ENCODE data around the gene ADGRV1.

ADGRV1 gene

GRCh38 chr5:90930062-90930461 is 371.5 kb downstream of the ADGRV1 start:
- Histone ChIP-seq H3K27me3 (ENCODE audit: control insufficient read depth, low read length) (no peaks in the 10 kb centered on the region), H3K4me3 (ENCODE audit: low read length) (no peak overlapping the region), H3K79me2 (ENCODE audit: control insufficient read depth, low read length) (no peaks in the 10 kb centered on the region), H3F3A (ENCODE audit: control insufficient read depth, insufficient read depth) (no peaks in the 10 kb centered on the region), H3K36me3 (ENCODE audit: control insufficient read depth, low read length) (no peaks in the 10 kb centered on the region), H3K9me3 (ENCODE audit: control insufficient read depth, insufficient read depth, low read length) (no peaks in the 10 kb centered on the region), H3K27ac (ENCODE audit: low read depth, low read length) (no peak overlapping the region), H3K4me1 (ENCODE audit: control insufficient read depth, low read length) (no peaks in the 10 kb centered on the region), H3K4me2 (ENCODE audit: low read length) (no peak overlapping the region), H3K9me2 (replicated peaks; ENCODE audit: control insufficient read depth, low read length) (no peaks in the 10 kb centered on the region), H4K20me1 (ENCODE audit: control insufficient read depth, insufficient read depth, low read depth, low read length) (no peaks in the 10 kb centered on the region)
- TF ChIP-seq CTCF (IDR thresholded peaks at IDR 0.05; ENCODE audit: low read depth, low read length, poor library complexity, severe bottlenecking) (no peak), EZH2phosphoT487 (IDR thresholded peaks at IDR 0.05; ENCODE audit: borderline replicate concordance, low read length) (no peak)

GRCh38 chr5:90930756-90931431 is 372.3 kb downstream of the ADGRV1 start:
- Histone ChIP-seq H3K4me3 (ENCODE audit: low read length) (no peak overlapping the region), H3K9me3 (ENCODE audit: control insufficient read depth, insufficient read depth, low read length) (no peaks in the 10 kb centered on the region), H3F3A (ENCODE audit: control insufficient read depth, insufficient read depth) (no peaks in the 10 kb centered on the region), H3K27ac (ENCODE audit: low read depth, low read length) (no peak overlapping the region), H3K79me2 (ENCODE audit: control insufficient read depth, low read length) (no peaks in the 10 kb centered on the region), H3K36me3 (ENCODE audit: control insufficient read depth, low read length) (no peaks in the 10 kb centered on the region), H3K27me3 (ENCODE audit: control insufficient read depth, low read length) (no peaks in the 10 kb centered on the region), H3K4me2 (ENCODE audit: low read length) (no peak overlapping the region), H3K4me1 (ENCODE audit: control insufficient read depth, low read length) (no peaks in the 10 kb centered on the region), H3K9me2 (replicated peaks; ENCODE audit: control insufficient read depth, low read length) (no peaks in the 10 kb centered on the region), H4K20me1 (ENCODE audit: control insufficient read depth, insufficient read depth, low read depth, low read length) (no peaks in the 10 kb centered on the region)
- no peak for TF ChIP-seq EZH2phosphoT487 (IDR thresholded peaks at IDR 0.05; ENCODE audit: borderline replicate concordance, low read length)
- no peak for TF ChIP-seq CTCF (IDR thresholded peaks at IDR 0.05; ENCODE audit: low read depth, low read length, poor library complexity, severe bottlenecking)

GRCh38 chr5:90932052-90932699 is 373.6 kb downstream of the ADGRV1 start:
- Histone ChIP-seq H3K79me2 (ENCODE audit: control insufficient read depth, low read length) (no peaks in the 10 kb centered on the region), H3K4me3 (ENCODE audit: low read length) (no peak overlapping the region), H3K27me3 (ENCODE audit: control insufficient read depth, low read length) (no peaks in the 10 kb centered on the region), H4K20me1 (ENCODE audit: control insufficient read depth, insufficient read depth, low read depth, low read length) (no peaks in the 10 kb centered on the region), H3K4me2 (ENCODE audit: low read length) (no peak overlapping the region), H3K36me3 (ENCODE audit: control insufficient read depth, low read length) (no peaks in the 10 kb centered on the region), H3K9me3 (ENCODE audit: control insufficient read depth, insufficient read depth, low read length) (no peaks in the 10 kb centered on the region), H3K9me2 (replicated peaks; ENCODE audit: control insufficient read depth, low read length) (no peaks in the 10 kb centered on the region), H3K4me1 (ENCODE audit: control insufficient read depth, low read length) (no peaks in the 10 kb centered on the region), H3F3A (ENCODE audit: control insufficient read depth, insufficient read depth) (no peaks in the 10 kb centered on the region), H3K27ac (ENCODE audit: low read depth, low read length) (no peak overlapping the region)
- TF ChIP-seq EZH2phosphoT487 (IDR thresholded peaks at IDR 0.05; ENCODE audit: borderline replicate concordance, low read length) (no peak), CTCF (IDR thresholded peaks at IDR 0.05; ENCODE audit: low read depth, low read length, poor library complexity, severe bottlenecking) (peak; percentile 76)

Data from DOHH2 (cell line).